Trophoblast cell (in vitro differentiated cells and primary cell): ENCODE results near the gene MIER2.

ENCODE experiments used
- DNase-seq, 2 donors: peaks; one replicate each; pipeline ENCODE4 v3.0.0-alpha.2; 2016
- H2AFZ ChIP-seq: 2 replicates; pipeline ENCODE4 v1.6.1; 2013; ENCODE audit warnings: low read length, moderate library complexity, mild to moderate bottlenecking; ENCODE audit not compliant: insufficient read depth, poor library complexity
- H2AK5ac ChIP-seq: 2 replicates; pipeline ENCODE4 v1.6.1; 2013; ENCODE audit warnings: mild to moderate bottlenecking, low read length
- H2BK120ac ChIP-seq: 2 replicates; pipeline ENCODE4 v1.6.1; 2013; ENCODE audit warnings: low read length, mild to moderate bottlenecking, moderate library complexity; ENCODE audit not compliant: insufficient read depth, poor library complexity
- H2BK12ac ChIP-seq: 2 replicates; pipeline ENCODE4 v1.6.1; 2013; ENCODE audit warnings: mild to moderate bottlenecking, low read length, moderate library complexity
- H2BK5ac ChIP-seq: 2 replicates; pipeline ENCODE4 v1.6.1; 2013; ENCODE audit warnings: low read length, low read depth, moderate library complexity, mild to moderate bottlenecking; ENCODE audit not compliant: poor library complexity
- H3K14ac ChIP-seq: 2 replicates; pipeline ENCODE4 v1.6.1; 2013; ENCODE audit warnings: mild to moderate bottlenecking, low read length
- H3K18ac ChIP-seq: 2 replicates; pipeline ENCODE4 v1.6.1; 2013; ENCODE audit warnings: mild to moderate bottlenecking, low read length
- H3K23ac ChIP-seq: 2 replicates; pipeline ENCODE4 v1.6.1; 2013; ENCODE audit warnings: low read length
- H3K27ac ChIP-seq: 2 replicates; pipeline ENCODE4 v1.5.1; 2013; ENCODE audit warnings: low read depth, mild to moderate bottlenecking, inconsistent platforms, low read length, moderate library complexity
- H3K27me3 ChIP-seq: 2 replicates; pipeline ENCODE4 v1.6.1; 2013; ENCODE audit warnings: inconsistent platforms, mild to moderate bottlenecking, low read length, moderate library complexity; ENCODE audit not compliant: insufficient read depth
- H3K36me3 ChIP-seq, 2 experiments: 1 replicate in 1 of 2; 2 replicates in 1 of 2; pipeline ENCODE4 v1.6.1; 2013; ENCODE audit warnings: low read length in 2 of 2, mild to moderate bottlenecking in 2 of 2, moderate library complexity in 1 of 2; ENCODE audit not compliant: insufficient read depth in 2 of 2, control insufficient read depth in 1 of 2
- H3K4ac ChIP-seq: 2 replicates; pipeline ENCODE4 v1.6.1; 2013; ENCODE audit warnings: low read depth, mild to moderate bottlenecking, low read length, moderate library complexity
- H3K4me1 ChIP-seq, 2 experiments: 1 replicate in 1 of 2; 2 replicates in 1 of 2; pipeline ENCODE4 v1.6.1; 2013; ENCODE audit warnings: low read length in 2 of 2, mild to moderate bottlenecking in 2 of 2, moderate library complexity in 1 of 2; ENCODE audit not compliant: insufficient read depth in 2 of 2, control insufficient read depth in 1 of 2
- H3K4me2 ChIP-seq: 2 replicates; pipeline ENCODE4 v1.6.1; 2013; ENCODE audit warnings: inconsistent platforms, mild to moderate bottlenecking, low read length, moderate library complexity
- H3K4me3 ChIP-seq: 2 replicates; pipeline ENCODE4 v1.5.1; 2013; ENCODE audit warnings: mild to moderate bottlenecking, low read depth, low read length, inconsistent platforms
- H3K79me1 ChIP-seq: one replicate; pipeline ENCODE4 v1.6.1; 2013; ENCODE audit warnings: low read length
- H3K79me2 ChIP-seq: 2 replicates; pipeline ENCODE4 v1.6.1; 2013; ENCODE audit warnings: low read length, mild to moderate bottlenecking; ENCODE audit not compliant: control insufficient read depth, insufficient read depth, poor library complexity
- H3K9ac ChIP-seq: 2 replicates; pipeline ENCODE4 v1.6.1; 2013; ENCODE audit warnings: mild to moderate bottlenecking, low read length
- H3K9me3 ChIP-seq: 2 replicates; pipeline ENCODE4 v1.6.1; 2013; ENCODE audit warnings: low read depth, mild to moderate bottlenecking, control low read depth, inconsistent platforms, low read length; ENCODE audit not compliant: insufficient read depth
- H4K12ac ChIP-seq: 2 replicates; pipeline ENCODE4 v1.6.1; 2013; ENCODE audit warnings: low read depth, mild to moderate bottlenecking, low read length, moderate library complexity
- H4K8ac ChIP-seq: 2 replicates; pipeline ENCODE4 v1.6.1; 2013; ENCODE audit warnings: low read depth, mild to moderate bottlenecking, low read length, moderate library complexity
- H4K91ac ChIP-seq: one replicate; pipeline ENCODE4 v1.6.1; 2013; ENCODE audit warnings: low read depth, mild to moderate bottlenecking, low read length, moderate library complexity
- WGBS: extraction: QIAGEN DNeasy Blood & Tissue Kit; methylation state at CpG from one replicate; pipeline ENCODE4 v1.1.7; 2013; ENCODE audit warnings: missing lambda C conversion rate; ENCODE audit not compliant: insufficient read length, insufficient coverage; ENCODE audit errors: extremely low coverage; 5-methylcytosine and 5-hydroxymethylcytosine counted together

MIER2 gene

GRCh38 chr19:334296-335071 lies 10.1 kb downstream of the MIER2 start:
- Histone ChIP-seq H2AFZ (no peak overlapping the region), H4K12ac (no peak overlapping the region), H2BK120ac (no peak overlapping the region), H3K36me3 (peaks cover 42 to 43% of the 10 kb centered on the region in 2 experiments), H3K14ac (no peak overlapping the region), H3K23ac (no peak overlapping the region), H3K79me1 (no peaks in the 10 kb centered on the region), H2AK5ac (no peak overlapping the region), H3K9ac (no peak overlapping the region), H2BK12ac (no peak overlapping the region), H2BK5ac (no peak overlapping the region), H3K27ac (no peak overlapping the region), H3K27me3 (no peaks in the 10 kb centered on the region), H4K91ac (no peak overlapping the region), H3K4me3 (no peak overlapping the region), H3K4me1 (peaks cover 3 to 8% of the 10 kb centered on the region in 2 experiments), H3K18ac (peak overlapping the region; percentile 52), H3K4me2 (no peak overlapping the region), H4K8ac (no peak overlapping the region), H3K9me3 (peaks cover 2% of the 10 kb centered on the region), H3K4ac (peak overlapping the region; percentile 21), H3K79me2 (peaks cover 11% of the 10 kb centered on the region)
- no peak for DNase-seq
- whole genome bisulfite sequencing: no CpG with 5 or more reads among the region's 19 CpGs

- no peak for DNase-seq
- no peak overlapping the region for H3K18ac ChIP-seq
- peaks cover 71 to 73% of the 10 kb centered on the region in 2 experiments for H3K36me3 ChIP-seq
- peaks cover 2% of the 10 kb centered on the region for H3K79me2 ChIP-seq
- H2AK5ac ChIP-seq: no peak overlapping the region
- no peak overlapping the region for H3K9ac ChIP-seq
- H2BK12ac ChIP-seq: no peak overlapping the region
- H3K27ac ChIP-seq: no peak overlapping the region
- H3K9me3 ChIP-seq: peaks cover 8% of the 10 kb centered on the region
- H3K14ac ChIP-seq: no peak overlapping the region
- no peaks in the 10 kb centered on the region for H3K79me1 ChIP-seq
- no peak overlapping the region for H3K4me2 ChIP-seq
- no peak overlapping the region for H3K23ac ChIP-seq
- no peak overlapping the region for H4K91ac ChIP-seq
- H4K8ac ChIP-seq: no peak overlapping the region
- no peak overlapping the region for H3K4ac ChIP-seq
- H3K4me1 ChIP-seq: peaks cover 3 to 8% of the 10 kb centered on the region in 2 experiments
- no peak overlapping the region for H2BK5ac ChIP-seq
- no peak overlapping the region for H2BK120ac ChIP-seq
- H3K27me3 ChIP-seq: no peaks in the 10 kb centered on the region
- no peak overlapping the region for H2AFZ ChIP-seq
- WGBS: no CpG with 5 or more reads among the region's 8 CpGs
- no peak overlapping the region for H4K12ac ChIP-seq
- no peak overlapping the region for H3K4me3 ChIP-seq
These were observed 14.1 kb downstream of the MIER2 start for GRCh38 chr19:330503-330902.

DNA sequence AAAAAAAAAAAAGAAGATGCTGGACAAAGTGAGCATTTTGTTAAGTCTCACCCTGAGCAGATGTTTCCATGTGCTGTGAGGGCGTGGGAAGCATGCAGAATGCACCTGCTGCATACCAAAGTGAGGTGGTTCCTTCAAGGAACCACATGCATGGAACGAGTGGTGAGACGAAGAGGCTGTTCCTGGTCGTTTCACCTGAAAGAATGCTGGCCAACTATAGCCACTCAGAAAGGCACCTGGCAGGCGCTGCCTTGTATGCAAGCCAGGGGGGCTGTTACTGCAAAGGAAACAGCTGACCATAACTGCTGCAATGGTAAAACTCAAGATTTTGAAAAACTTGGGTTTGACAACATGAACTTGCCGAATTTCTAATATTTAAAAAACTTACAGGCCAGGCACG lies 14.7 kb downstream of the MIER2 start:
- no peak overlapping the region for H3K27ac ChIP-seq
- H3K9ac ChIP-seq: no peak overlapping the region
- H2BK120ac ChIP-seq: no peak overlapping the region
- peaks cover 73 to 75% of the 10 kb centered on the region in 2 experiments for H3K36me3 ChIP-seq
- H2AK5ac ChIP-seq: no peak overlapping the region
- no peak for DNase-seq
- no peak overlapping the region for H2AFZ ChIP-seq
- H3K27me3 ChIP-seq: no peaks in the 10 kb centered on the region
- no peak overlapping the region for H3K4me2 ChIP-seq
- peaks cover 8% of the 10 kb centered on the region for H3K9me3 ChIP-seq
- no peak overlapping the region for H3K14ac ChIP-seq
- H3K79me2 ChIP-seq: no peaks in the 10 kb centered on the region
- H2BK5ac ChIP-seq: no peak overlapping the region
- H4K8ac ChIP-seq: no peak overlapping the region
- H3K18ac ChIP-seq: no peak overlapping the region
- no peak overlapping the region for H3K23ac ChIP-seq
- H2BK12ac ChIP-seq: no peak overlapping the region
- H4K12ac ChIP-seq: no peak overlapping the region
- no peak overlapping the region for H4K91ac ChIP-seq
- no CpG with 5 or more reads among the region's 7 CpGs for WGBS
- no peak overlapping the region for H3K4me3 ChIP-seq
- no peaks in the 10 kb centered on the region for H3K79me1 ChIP-seq
- H3K4ac ChIP-seq: no peak overlapping the region
- peaks cover 2 to 3% of the 10 kb centered on the region in 2 experiments for H3K4me1 ChIP-seq

- no peak overlapping the region for H3K9ac ChIP-seq
- no peak overlapping the region for H4K91ac ChIP-seq
- DNase-seq: no peak
- no peak overlapping the region for H3K4me2 ChIP-seq
- WGBS: no CpG with 5 or more reads among the region's 4 CpGs
- H2BK120ac ChIP-seq: no peak overlapping the region
- no peak overlapping the region for H2AFZ ChIP-seq
- no peak overlapping the region for H4K8ac ChIP-seq
- H3K23ac ChIP-seq: no peak overlapping the region
- H3K79me2 ChIP-seq: no peaks in the 10 kb centered on the region
- H3K79me1 ChIP-seq: no peaks in the 10 kb centered on the region
- peaks cover 72 to 75% of the 10 kb centered on the region in 2 experiments for H3K36me3 ChIP-seq
- H3K4me1 ChIP-seq: no peaks in the 10 kb centered on the region
- no peak overlapping the region for H3K4ac ChIP-seq
- no peak overlapping the region for H4K12ac ChIP-seq
- no peak overlapping the region for H2AK5ac ChIP-seq
- H3K4me3 ChIP-seq: no peak overlapping the region
- H3K27me3 ChIP-seq: no peaks in the 10 kb centered on the region
- peaks cover 8% of the 10 kb centered on the region for H3K9me3 ChIP-seq
- no peak overlapping the region for H2BK12ac ChIP-seq
- H2BK5ac ChIP-seq: no peak overlapping the region
- no peak overlapping the region for H3K27ac ChIP-seq
- no peak overlapping the region for H3K18ac ChIP-seq
- no peak overlapping the region for H3K14ac ChIP-seq
These were observed 16.5 kb downstream of the MIER2 start for GRCh38 chr19:328025-328505.
